ENCODE data around the gene KLHL20. TPM values are rescaled to one million over a fixed set of nuclear protein-coding genes. Genes with fewer than 3 reads are reported as not detected.
"Not testable (repeated sequence)": the region's sequence is repeated elsewhere in the genome, so short reads cannot be mapped to it uniquely, and the experiment has no call there.

KLHL20 gene
- total and polyA plus RNA-seq, 7 donors, result 9.0 to 57.7 (median 35.5) TPM

DNA sequence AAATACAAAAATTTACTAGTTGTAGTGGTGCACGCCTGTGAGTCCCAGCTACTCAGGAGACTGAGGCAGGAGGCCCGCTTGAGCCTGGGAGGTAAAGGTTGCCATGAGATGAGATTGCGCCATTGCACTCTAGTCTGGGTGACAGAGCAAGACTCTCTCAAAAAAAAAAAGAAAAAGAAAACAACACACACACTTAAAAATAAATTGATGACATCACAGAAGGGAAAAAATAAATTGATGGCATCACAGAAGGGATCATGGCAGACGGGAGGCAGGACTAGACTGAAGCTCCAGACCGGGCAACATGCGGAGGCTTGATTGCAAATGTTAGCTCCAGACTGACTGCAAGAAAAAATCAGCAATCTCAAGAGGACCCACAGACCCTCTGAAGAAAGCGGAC, 43.3 kb downstream of the KLHL20 start:
- H3K9me3 ChIP-seq, result no peaks in the 10 kb centered on the region
- peaks cover 24 to 68% (median 42%) of the 10 kb centered on the region in 4 donors for H3K36me3 ChIP-seq
- H3K27me3 ChIP-seq, result no peaks in the 10 kb centered on the region
- intact Hi-C loops (cut with DNase I), result no loop called here
- WGBS, 2 donors, result 97 to 98% methylated on average over 7 of the region's 7 CpGs
- no peak overlapping the region for H3K27ac ChIP-seq
- no peak overlapping the region for H3K4me3 ChIP-seq
- no peak for DNase-seq
- TF ChIP-seq POLR2A (IDR thresholded peaks at IDR 0.05) (no peak), POLR2AphosphoS5 (IDR thresholded peaks at IDR 0.05) (no peak), EP300 (IDR thresholded peaks at IDR 0.05) (no peak), CTCF (IDR thresholded peaks at IDR 0.05) (no peak)
- no peaks in the 10 kb centered on the region for H3K4me1 ChIP-seq

DNA sequence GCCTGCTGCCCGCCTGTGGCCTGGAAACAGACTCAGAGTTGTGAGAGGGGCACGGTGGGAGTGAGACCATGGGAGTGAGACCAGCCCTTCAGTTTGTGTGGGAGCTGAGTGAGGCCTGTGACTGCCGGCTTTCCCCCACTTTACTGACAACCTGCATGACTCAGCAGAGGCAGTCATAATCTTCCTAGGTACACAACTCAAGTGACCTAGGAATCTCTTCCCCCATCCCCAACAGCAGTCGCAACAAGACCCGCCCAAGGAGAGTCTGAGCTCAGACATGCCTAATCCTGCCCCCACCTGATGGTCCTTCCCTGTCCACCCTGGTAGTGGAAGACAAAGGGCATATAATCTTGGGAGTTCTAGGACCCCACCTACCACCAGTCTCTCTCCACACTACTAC, 44.2 kb downstream of the KLHL20 start:
- H3K9me3 ChIP-seq, result no peaks in the 10 kb centered on the region
- 97 to 99% methylated on average over 5 of the region's 5 CpGs for WGBS, 2 donors
- H3K36me3 ChIP-seq, result peaks cover 24 to 59% (median 38%) of the 10 kb centered on the region in 4 donors
- DNase-seq, result no peak
- no peak overlapping the region for H3K27ac ChIP-seq
- TF ChIP-seq CTCF (IDR thresholded peaks at IDR 0.05) (no peak), EP300 (IDR thresholded peaks at IDR 0.05) (no peak), POLR2AphosphoS5 (IDR thresholded peaks at IDR 0.05) (no peak), POLR2A (IDR thresholded peaks at IDR 0.05) (no peak)
- no peaks in the 10 kb centered on the region for H3K27me3 ChIP-seq
- intact Hi-C loops (cut with DNase I), result no loop called here
- no peak overlapping the region for H3K4me3 ChIP-seq
- H3K4me1 ChIP-seq, result no peaks in the 10 kb centered on the region

- H3K9me3 ChIP-seq; H3K4me3 ChIP-seq; H3K27me3 ChIP-seq; intact Hi-C loops (cut with DNase I); H3K27ac ChIP-seq; H3K4me1 ChIP-seq; DNase-seq: not testable (repeated sequence)
- peaks cover 0 to 42% (median 3%) of the 10 kb centered on the region in 4 donors for H3K36me3 ChIP-seq
- WGBS, 2 donors, result 97 to 98% methylated on average over 6 of the region's 6 CpGs
These were observed 49.5 kb downstream of the KLHL20 start for GRCh38 chr1:173764331-173764730.

DNA sequence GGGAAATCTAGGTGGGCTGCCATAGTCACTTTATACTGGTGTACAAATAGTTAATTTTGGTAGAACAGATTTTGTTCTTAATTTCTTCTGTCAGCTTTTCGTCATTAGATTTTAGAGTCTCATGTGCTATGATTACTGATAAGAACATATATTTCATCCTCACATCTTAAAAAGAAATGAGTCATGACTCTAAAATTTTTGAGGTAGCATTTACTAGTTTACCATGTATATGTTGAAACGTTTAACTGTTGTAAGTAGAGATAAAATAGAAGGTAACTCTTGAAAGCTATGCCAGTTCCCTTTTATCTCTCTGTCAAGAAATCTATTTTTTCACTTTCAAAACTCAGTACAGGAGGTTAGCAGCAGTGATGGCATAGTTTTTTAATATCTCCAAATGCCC, 53.4 kb downstream of the KLHL20 start:
- intact Hi-C loops (cut with DNase I), result no loop called here
- 78 to 82% methylated on average over 2 of the region's 2 CpGs for WGBS, 2 donors
- Histone ChIP-seq H3K36me3 (peaks cover 0 to 38% (median 1%) of the 10 kb centered on the region in 4 donors), H3K4me1 (no peaks in the 10 kb centered on the region), H3K9me3 (no peaks in the 10 kb centered on the region), H3K27me3 (no peaks in the 10 kb centered on the region), H3K27ac (no peak overlapping the region), H3K4me3 (no peak overlapping the region)
- TF ChIP-seq EP300 (IDR thresholded peaks at IDR 0.05) (no peak), CTCF (IDR thresholded peaks at IDR 0.05) (no peak), POLR2AphosphoS5 (IDR thresholded peaks at IDR 0.05) (no peak), POLR2A (IDR thresholded peaks at IDR 0.05) (no peak)
- no peak for DNase-seq

DNA sequence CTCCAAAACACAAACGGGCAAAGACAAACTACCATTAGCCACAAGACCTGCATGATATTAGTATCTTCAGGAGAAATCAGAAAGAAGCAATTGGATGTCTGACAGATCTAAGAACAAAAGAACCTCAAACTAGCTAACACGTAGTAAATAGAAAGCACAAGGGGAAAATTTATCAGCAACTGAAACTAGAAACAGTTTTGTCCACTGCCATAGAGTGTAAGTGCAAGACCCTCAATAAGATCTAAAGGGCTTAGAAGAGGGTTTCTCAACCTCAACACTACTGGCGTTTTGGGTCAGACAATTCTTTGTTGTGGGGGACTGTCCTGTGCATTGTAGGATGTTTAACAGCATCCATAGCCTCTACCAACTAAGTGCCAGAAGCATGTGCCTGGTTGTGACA, 54.0 kb downstream of the KLHL20 start:
- DNase-seq, result no peak
- TF ChIP-seq POLR2A (IDR thresholded peaks at IDR 0.05), result no peak
- no peak for TF ChIP-seq EP300 (IDR thresholded peaks at IDR 0.05)
- no peak for TF ChIP-seq POLR2AphosphoS5 (IDR thresholded peaks at IDR 0.05)
- TF ChIP-seq CTCF (IDR thresholded peaks at IDR 0.05), result no peak
- peaks cover 0 to 38% (median 1%) of the 10 kb centered on the region in 4 donors for H3K36me3 ChIP-seq

DNA sequence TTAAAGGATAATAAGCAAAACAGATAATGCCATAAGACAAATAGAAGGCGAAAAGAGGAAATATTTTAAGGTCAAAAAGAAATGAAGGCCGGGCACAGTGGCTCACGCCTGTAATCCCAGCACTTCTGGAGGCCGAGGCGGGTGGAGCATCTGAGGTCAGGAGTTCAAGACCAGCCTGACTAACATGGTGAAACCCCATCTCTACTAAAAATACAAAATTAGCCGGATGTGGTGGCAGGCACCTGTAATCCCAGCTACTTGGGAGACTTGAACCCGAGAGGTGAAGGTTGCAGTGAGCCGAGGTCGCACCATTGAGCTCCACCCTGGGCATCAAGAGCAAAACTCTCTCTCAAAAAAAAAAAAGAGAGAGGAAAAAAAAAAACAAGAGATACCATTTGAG, 55.5 kb downstream of the KLHL20 start:
- H3K27me3 ChIP-seq; DNase-seq; H3K4me1 ChIP-seq; H3K27ac ChIP-seq; H3K4me3 ChIP-seq; intact Hi-C loops (cut with DNase I); H3K9me3 ChIP-seq: not testable (repeated sequence)
- peaks cover 0 to 48% (median 10%) of the 10 kb centered on the region in 4 donors for H3K36me3 ChIP-seq
- 92 to 93% methylated on average over 9 of the region's 9 CpGs for WGBS, 2 donors

More for the DNA sequence above, 54.0 kb downstream of the KLHL20 start:
- intact Hi-C loops (cut with DNase I), result no loop called here
- H3K4me3 ChIP-seq, result no peak overlapping the region
- no peak overlapping the region for H3K27ac ChIP-seq
- no peaks in the 10 kb centered on the region for H3K4me1 ChIP-seq
- H3K27me3 ChIP-seq, result no peaks in the 10 kb centered on the region
- 88 to 95% methylated on average over 3 of the region's 3 CpGs for WGBS, 2 donors
- H3K9me3 ChIP-seq, result no peaks in the 10 kb centered on the region
